ENCODE results near the gene DNASE1L2.
A peak's percentile ranks its signal among the peaks of the same experiment; 100 is the strongest.

The DNASE1L2 gene

GRCh38 chr16:2208772-2209171 is 27.5 kb upstream of the DNASE1L2 start:
- Histone ChIP-seq H3K9me3 (ENCODE audit: control insufficient read depth, insufficient read depth, low read length) (no peaks in the 10 kb centered on the region), H3K36me3 (ENCODE audit: insufficient read depth, low read length) (0 out of 2 replicates have a peak, but pooled peaks cover 2% of the 10 kb centered on the region), H3K9ac (ENCODE audit: low read depth, low read length) (no peak overlapping the region), H3K4me1 (ENCODE audit: insufficient read depth, low read length) (peaks cover 11% of the 10 kb centered on the region; the same call in 1 of the 2 replicates)

- H3K36me3 ChIP-seq (ENCODE audit: insufficient read depth, low read length), result 0 out of 2 replicates have a peak, but pooled peaks cover 2% of the 10 kb centered on the region
- no peak overlapping the region for H3K9ac ChIP-seq (ENCODE audit: low read depth, low read length)
- H3K9me3 ChIP-seq (ENCODE audit: control insufficient read depth, insufficient read depth, low read length), result no peaks in the 10 kb centered on the region
- H3K4me1 ChIP-seq (ENCODE audit: insufficient read depth, low read length), result peaks cover 11% of the 10 kb centered on the region; the same call in 1 of the 2 replicates
Measured at GRCh38 chr16:2209258-2210008, 26.8 kb upstream of the DNASE1L2 start.

- Histone ChIP-seq H3K9me3 (ENCODE audit: control insufficient read depth, insufficient read depth, low read length) (no peaks in the 10 kb centered on the region), H3K9ac (ENCODE audit: low read depth, low read length) (no peak overlapping the region), H3K36me3 (ENCODE audit: insufficient read depth, low read length) (0 out of 2 replicates have a peak, but pooled peaks cover 2% of the 10 kb centered on the region), H3K4me1 (ENCODE audit: insufficient read depth, low read length) (peaks cover 11% of the 10 kb centered on the region; the same call in 1 of the 2 replicates)
Measured at GRCh38 chr16:2210009-2210332, 26.3 kb upstream of the DNASE1L2 start.

GRCh38 chr16:2210386-2211365 is 25.6 kb upstream of the DNASE1L2 start, which contains the start of gene BRICD5:
BRICD5 (minus strand) TSS chr16:2210863; CDS start chr16:2210833, 30 bp downstream.
- Histone ChIP-seq H3K36me3 (ENCODE audit: insufficient read depth, low read length) (0 out of 2 replicates have a peak, but pooled peaks cover 2% of the 10 kb centered on the region), H3K9me3 (ENCODE audit: control insufficient read depth, insufficient read depth, low read length) (no peaks in the 10 kb centered on the region), H3K4me1 (ENCODE audit: insufficient read depth, low read length) (peaks cover 11% of the 10 kb centered on the region; the same call in 1 of the 2 replicates), H3K9ac (ENCODE audit: low read depth, low read length) (no peak within 1 kb of the TSS)

- Histone ChIP-seq H3K4me1 (ENCODE audit: insufficient read depth, low read length) (peaks cover 11% of the 10 kb centered on the region; the same call in 1 of the 2 replicates), H3K9ac (ENCODE audit: low read depth, low read length) (no peak overlapping the region), H3K9me3 (ENCODE audit: control insufficient read depth, insufficient read depth, low read length) (no peaks in the 10 kb centered on the region), H3K36me3 (ENCODE audit: insufficient read depth, low read length) (0 out of 2 replicates have a peak, but pooled peaks cover 2% of the 10 kb centered on the region)
Measured at GRCh38 chr16:2211923-2212347, 24.3 kb upstream of the DNASE1L2 start.

- Histone ChIP-seq H3K9ac (ENCODE audit: low read depth, low read length) (no peak overlapping the region), H3K36me3 (ENCODE audit: insufficient read depth, low read length) (0 out of 2 replicates have a peak, but pooled peaks cover 2% of the 10 kb centered on the region), H3K4me1 (ENCODE audit: insufficient read depth, low read length) (peaks cover 11% of the 10 kb centered on the region; the same call in 1 of the 2 replicates), H3K9me3 (ENCODE audit: control insufficient read depth, insufficient read depth, low read length) (no peaks in the 10 kb centered on the region)
Measured at GRCh38 chr16:2212362-2213324, 23.6 kb upstream of the DNASE1L2 start.

- Histone ChIP-seq H3K4me1 (ENCODE audit: insufficient read depth, low read length) (peaks cover 11% of the 10 kb centered on the region; the same call in 1 of the 2 replicates), H3K9me3 (ENCODE audit: control insufficient read depth, insufficient read depth, low read length) (no peaks in the 10 kb centered on the region), H3K9ac (ENCODE audit: low read depth, low read length) (peak overlapping the region; percentile 91), H3K36me3 (ENCODE audit: insufficient read depth, low read length) (0 out of 2 replicates have a peak, but pooled peaks cover 2% of the 10 kb centered on the region)
Measured at GRCh38 chr16:2213817-2214718, 22.2 kb upstream of the DNASE1L2 start.

GRCh38 chr16:2214719-2214968 is 21.6 kb upstream of the DNASE1L2 start, which contains the start of gene PGP:
PGP (minus strand) TSS chr16:2214840; CDS start chr16:2214777, 63 bp downstream.
- Histone ChIP-seq H3K9me3 (ENCODE audit: control insufficient read depth, insufficient read depth, low read length) (no peaks in the 10 kb centered on the region), H3K9ac (ENCODE audit: low read depth, low read length) (peak within 1 kb of the TSS; percentile 95), H3K4me1 (ENCODE audit: insufficient read depth, low read length) (peaks cover 11% of the 10 kb centered on the region; the same call in 1 of the 2 replicates), H3K36me3 (ENCODE audit: insufficient read depth, low read length) (0 out of 2 replicates have a peak, but pooled peaks cover 2% of the 10 kb centered on the region)

GRCh38 chr16:2216330-2216729 is 19.9 kb upstream of the DNASE1L2 start:
- Histone ChIP-seq H3K9ac (ENCODE audit: low read depth, low read length) (peak overlapping the region; percentile 32; the same call in 1 of the 2 replicates), H3K4me1 (ENCODE audit: insufficient read depth, low read length) (peaks cover 4% of the 10 kb centered on the region; the same call in 1 of the 2 replicates), H3K9me3 (ENCODE audit: control insufficient read depth, insufficient read depth, low read length) (no peaks in the 10 kb centered on the region), H3K36me3 (ENCODE audit: insufficient read depth, low read length) (0 out of 2 replicates have a peak, but pooled peaks cover 2% of the 10 kb centered on the region)

- no peaks in the 10 kb centered on the region for H3K9me3 ChIP-seq (ENCODE audit: control insufficient read depth, insufficient read depth, low read length)
- H3K9ac ChIP-seq (ENCODE audit: low read depth, low read length), result peak within 1 kb of the TSS; percentile 93
- H3K4me1 ChIP-seq (ENCODE audit: insufficient read depth, low read length), result no peaks in the 10 kb centered on the region
- no peaks in the 10 kb centered on the region for H3K36me3 ChIP-seq (ENCODE audit: insufficient read depth, low read length)
Measured at GRCh38 chr16:2223221-2223941, 12.9 kb upstream of the DNASE1L2 start, which contains the start of gene E4F1. E4F1 (plus strand) TSS chr16:2223591; CDS start chr16:2223614, 23 bp downstream.

GRCh38 chr16:2223942-2224486 is 12.2 kb upstream of the DNASE1L2 start:
- H3K9ac ChIP-seq (ENCODE audit: low read depth, low read length), result peak overlapping the region; percentile 93
- H3K9me3 ChIP-seq (ENCODE audit: control insufficient read depth, insufficient read depth, low read length), result no peaks in the 10 kb centered on the region
- no peaks in the 10 kb centered on the region for H3K4me1 ChIP-seq (ENCODE audit: insufficient read depth, low read length)
- no peaks in the 10 kb centered on the region for H3K36me3 ChIP-seq (ENCODE audit: insufficient read depth, low read length)

- H3K36me3 ChIP-seq (ENCODE audit: insufficient read depth, low read length), result no peaks in the 10 kb centered on the region
- no peaks in the 10 kb centered on the region for H3K4me1 ChIP-seq (ENCODE audit: insufficient read depth, low read length)
- H3K9me3 ChIP-seq (ENCODE audit: control insufficient read depth, insufficient read depth, low read length), result no peaks in the 10 kb centered on the region
- H3K9ac ChIP-seq (ENCODE audit: low read depth, low read length), result no peak overlapping the region
Measured at GRCh38 chr16:2226245-2226793, 9.9 kb upstream of the DNASE1L2 start.

All from ES-I3 (cell line).